H1 (cell line): Measurements from ENCODE around the gene COBLL1. TPM values are rescaled to one million over a fixed set of nuclear protein-coding genes. Genes with fewer than 3 reads are reported as not detected.

Experiments
- ASH2L ChIP-seq: fragments of 200-600, 300-600 bp; sonication (generic); IDR thresholded peaks from one replicate; pipeline ENCODE4 v1.7.1; 2017; ENCODE audit warnings: low read length
- CTBP2 ChIP-seq: IDR thresholded peaks from 2 replicates; pipeline ENCODE4 v1.7.0; 2011; ENCODE audit warnings: borderline replicate concordance, mild to moderate bottlenecking, moderate library complexity, mixed read lengths, low read length; ENCODE audit not compliant: insufficient read depth, insufficient read length
- EZH2 ChIP-seq: fragments of 200-600 bp; sonication (generic); IDR thresholded peaks from 2 replicates; pipeline ENCODE4 v1.7.1; 2012; ENCODE audit warnings: low read depth, mild to moderate bottlenecking, moderate library complexity, low read length, inconsistent platforms; ENCODE audit not compliant: severe bottlenecking
- GABPA ChIP-seq: IDR thresholded peaks from 2 replicates; pipeline ENCODE4 v1.6.1; 2011; ENCODE audit warnings: mild to moderate bottlenecking, low read length, moderate library complexity, borderline replicate concordance; ENCODE audit not compliant: insufficient read depth
- KDM5A ChIP-seq: fragments of 200-600 bp; IDR thresholded peaks from 2 replicates; pipeline ENCODE4 v1.7.1; 2012; ENCODE audit warnings: mild to moderate bottlenecking, low read length, inconsistent platforms, mixed read lengths
- RFX5 ChIP-seq: IDR thresholded peaks from 2 replicates; pipeline ENCODE4 v1.6.1; 2011; ENCODE audit warnings: low read depth, low read length, improper control_type of control experiment, borderline replicate concordance
- SIX5 ChIP-seq: IDR thresholded peaks from 2 replicates; pipeline ENCODE4 v1.6.1; 2011; ENCODE audit warnings: mild to moderate bottlenecking, low read depth, low read length
- ZNF274 ChIP-seq: IDR thresholded peaks from 2 replicates; pipeline ENCODE4 v1.7.0; 2012; ENCODE audit warnings: low read length, borderline replicate concordance; ENCODE audit errors: extremely low read depth
- polyA plus RNA-seq, 7 experiments: library from polyadenylated mRNA; depleted of rRNA in 3 of 7; stranded (reverse) in 5 of 7; unstranded in 2 of 7; fragments of >200 nt in 5 of 7; fragments of 200-250 nt in 2 of 7; gene quantifications; 1 replicate in 5 of 7; 2 replicates in 1 of 7; 4 replicates in 1 of 7; pipeline versions ENCODE4 v1.2.1 to v1.2.3, GENCODE V29; 2011 to 2013; ENCODE audit warnings: missing spikeins in 2 of 7, mixed read lengths in 2 of 7
- total RNA-seq: library from RNA; stranded (reverse); fragmentation: NEBNext Ultra II Directional; extraction: Animal tissue kit (Norgen Biotek cat#: 25700); gene quantifications from 2 replicates; pipeline ENCODE4 v1.2.1, GENCODE V29; 2021
- TF ChIP-seq, protein P1 (sequence below): fragments of 300-600 bp; sonication (generic); IDR thresholded peaks from 2 replicates; pipeline ENCODE4 v1.7.1; 2012; ENCODE audit warnings: low read length, moderate library complexity, mild to moderate bottlenecking, inconsistent platforms; ENCODE audit not compliant: insufficient replicate concordance
- TF ChIP-seq, protein P2 (sequence below): IDR thresholded peaks from 2 replicates; pipeline ENCODE4 v1.6.1; 2011; ENCODE audit warnings: low read depth, mild to moderate bottlenecking, low read length; ENCODE audit not compliant: insufficient read depth

COBLL1 gene
- total and polyA plus RNA-seq, 2 of the 8 experiments (the other 6 are each of a cell fraction or from before 2014, with no cell fraction given): 2.2 to 6.2 TPM

DNA sequence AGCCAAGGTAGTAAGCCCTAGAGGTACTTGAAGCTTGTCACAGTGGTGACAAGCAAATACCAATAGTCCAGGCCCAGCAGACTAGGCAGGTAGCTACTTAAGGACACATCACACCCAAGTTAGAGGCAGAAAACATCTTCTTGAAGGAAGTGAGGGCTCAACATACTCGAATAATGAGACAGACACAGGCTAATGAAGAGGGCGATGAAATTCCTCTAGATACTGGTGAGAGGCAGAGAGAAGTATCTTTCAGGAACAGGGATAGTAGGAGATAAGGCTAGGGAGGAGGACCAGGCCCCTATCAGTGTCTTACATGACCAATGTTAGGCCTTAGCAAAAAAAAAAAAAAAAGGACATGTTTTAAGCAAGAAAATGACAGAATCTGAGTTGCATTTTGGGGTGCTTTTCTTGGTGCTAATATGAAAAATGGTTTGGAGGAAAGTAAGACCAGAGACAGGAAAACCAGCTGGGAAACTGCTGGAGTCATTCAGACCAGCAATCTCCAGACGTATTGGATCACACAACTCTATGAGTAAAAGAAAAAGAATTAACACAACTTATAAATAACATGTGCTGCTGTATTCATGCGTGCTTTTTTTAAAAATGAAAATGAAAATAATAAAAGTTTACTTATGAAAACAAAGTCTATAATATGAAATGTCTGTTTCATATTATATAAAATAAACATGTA, 37.7 kb downstream of the COBLL1 start (continued):
- TF ChIP-seq, protein P1, sequence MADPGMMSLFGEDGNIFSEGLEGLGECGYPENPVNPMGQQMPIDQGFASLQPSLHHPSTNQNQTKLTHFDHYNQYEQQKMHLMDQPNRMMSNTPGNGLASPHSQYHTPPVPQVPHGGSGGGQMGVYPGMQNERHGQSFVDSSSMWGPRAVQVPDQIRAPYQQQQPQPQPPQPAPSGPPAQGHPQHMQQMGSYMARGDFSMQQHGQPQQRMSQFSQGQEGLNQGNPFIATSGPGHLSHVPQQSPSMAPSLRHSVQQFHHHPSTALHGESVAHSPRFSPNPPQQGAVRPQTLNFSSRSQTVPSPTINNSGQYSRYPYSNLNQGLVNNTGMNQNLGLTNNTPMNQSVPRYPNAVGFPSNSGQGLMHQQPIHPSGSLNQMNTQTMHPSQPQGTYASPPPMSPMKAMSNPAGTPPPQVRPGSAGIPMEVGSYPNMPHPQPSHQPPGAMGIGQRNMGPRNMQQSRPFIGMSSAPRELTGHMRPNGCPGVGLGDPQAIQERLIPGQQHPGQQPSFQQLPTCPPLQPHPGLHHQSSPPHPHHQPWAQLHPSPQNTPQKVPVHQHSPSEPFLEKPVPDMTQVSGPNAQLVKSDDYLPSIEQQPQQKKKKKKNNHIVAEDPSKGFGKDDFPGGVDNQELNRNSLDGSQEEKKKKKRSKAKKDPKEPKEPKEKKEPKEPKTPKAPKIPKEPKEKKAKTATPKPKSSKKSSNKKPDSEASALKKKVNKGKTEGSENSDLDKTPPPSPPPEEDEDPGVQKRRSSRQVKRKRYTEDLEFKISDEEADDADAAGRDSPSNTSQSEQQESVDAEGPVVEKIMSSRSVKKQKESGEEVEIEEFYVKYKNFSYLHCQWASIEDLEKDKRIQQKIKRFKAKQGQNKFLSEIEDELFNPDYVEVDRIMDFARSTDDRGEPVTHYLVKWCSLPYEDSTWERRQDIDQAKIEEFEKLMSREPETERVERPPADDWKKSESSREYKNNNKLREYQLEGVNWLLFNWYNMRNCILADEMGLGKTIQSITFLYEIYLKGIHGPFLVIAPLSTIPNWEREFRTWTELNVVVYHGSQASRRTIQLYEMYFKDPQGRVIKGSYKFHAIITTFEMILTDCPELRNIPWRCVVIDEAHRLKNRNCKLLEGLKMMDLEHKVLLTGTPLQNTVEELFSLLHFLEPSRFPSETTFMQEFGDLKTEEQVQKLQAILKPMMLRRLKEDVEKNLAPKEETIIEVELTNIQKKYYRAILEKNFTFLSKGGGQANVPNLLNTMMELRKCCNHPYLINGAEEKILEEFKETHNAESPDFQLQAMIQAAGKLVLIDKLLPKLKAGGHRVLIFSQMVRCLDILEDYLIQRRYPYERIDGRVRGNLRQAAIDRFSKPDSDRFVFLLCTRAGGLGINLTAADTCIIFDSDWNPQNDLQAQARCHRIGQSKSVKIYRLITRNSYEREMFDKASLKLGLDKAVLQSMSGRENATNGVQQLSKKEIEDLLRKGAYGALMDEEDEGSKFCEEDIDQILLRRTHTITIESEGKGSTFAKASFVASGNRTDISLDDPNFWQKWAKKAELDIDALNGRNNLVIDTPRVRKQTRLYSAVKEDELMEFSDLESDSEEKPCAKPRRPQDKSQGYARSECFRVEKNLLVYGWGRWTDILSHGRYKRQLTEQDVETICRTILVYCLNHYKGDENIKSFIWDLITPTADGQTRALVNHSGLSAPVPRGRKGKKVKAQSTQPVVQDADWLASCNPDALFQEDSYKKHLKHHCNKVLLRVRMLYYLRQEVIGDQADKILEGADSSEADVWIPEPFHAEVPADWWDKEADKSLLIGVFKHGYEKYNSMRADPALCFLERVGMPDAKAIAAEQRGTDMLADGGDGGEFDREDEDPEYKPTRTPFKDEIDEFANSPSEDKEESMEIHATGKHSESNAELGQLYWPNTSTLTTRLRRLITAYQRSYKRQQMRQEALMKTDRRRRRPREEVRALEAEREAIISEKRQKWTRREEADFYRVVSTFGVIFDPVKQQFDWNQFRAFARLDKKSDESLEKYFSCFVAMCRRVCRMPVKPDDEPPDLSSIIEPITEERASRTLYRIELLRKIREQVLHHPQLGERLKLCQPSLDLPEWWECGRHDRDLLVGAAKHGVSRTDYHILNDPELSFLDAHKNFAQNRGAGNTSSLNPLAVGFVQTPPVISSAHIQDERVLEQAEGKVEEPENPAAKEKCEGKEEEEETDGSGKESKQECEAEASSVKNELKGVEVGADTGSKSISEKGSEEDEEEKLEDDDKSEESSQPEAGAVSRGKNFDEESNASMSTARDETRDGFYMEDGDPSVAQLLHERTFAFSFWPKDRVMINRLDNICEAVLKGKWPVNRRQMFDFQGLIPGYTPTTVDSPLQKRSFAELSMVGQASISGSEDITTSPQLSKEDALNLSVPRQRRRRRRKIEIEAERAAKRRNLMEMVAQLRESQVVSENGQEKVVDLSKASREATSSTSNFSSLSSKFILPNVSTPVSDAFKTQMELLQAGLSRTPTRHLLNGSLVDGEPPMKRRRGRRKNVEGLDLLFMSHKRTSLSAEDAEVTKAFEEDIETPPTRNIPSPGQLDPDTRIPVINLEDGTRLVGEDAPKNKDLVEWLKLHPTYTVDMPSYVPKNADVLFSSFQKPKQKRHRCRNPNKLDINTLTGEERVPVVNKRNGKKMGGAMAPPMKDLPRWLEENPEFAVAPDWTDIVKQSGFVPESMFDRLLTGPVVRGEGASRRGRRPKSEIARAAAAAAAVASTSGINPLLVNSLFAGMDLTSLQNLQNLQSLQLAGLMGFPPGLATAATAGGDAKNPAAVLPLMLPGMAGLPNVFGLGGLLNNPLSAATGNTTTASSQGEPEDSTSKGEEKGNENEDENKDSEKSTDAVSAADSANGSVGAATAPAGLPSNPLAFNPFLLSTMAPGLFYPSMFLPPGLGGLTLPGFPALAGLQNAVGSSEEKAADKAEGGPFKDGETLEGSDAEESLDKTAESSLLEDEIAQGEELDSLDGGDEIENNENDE: no peak
- no peak for TF ChIP-seq CTBP2
- TF ChIP-seq ASH2L: no peak
- TF ChIP-seq EZH2: no peak
- no peak for TF ChIP-seq GABPA
- TF ChIP-seq, protein P2, sequence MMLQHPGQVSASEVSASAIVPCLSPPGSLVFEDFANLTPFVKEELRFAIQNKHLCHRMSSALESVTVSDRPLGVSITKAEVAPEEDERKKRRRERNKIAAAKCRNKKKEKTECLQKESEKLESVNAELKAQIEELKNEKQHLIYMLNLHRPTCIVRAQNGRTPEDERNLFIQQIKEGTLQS: no peak
- TF ChIP-seq ZNF274: no peak
- no peak for TF ChIP-seq RFX5
- no peak for TF ChIP-seq KDM5A
- TF ChIP-seq SIX5: no peak
